ENCODE data around the gene TMSB4X.

The TMSB4X gene

DNA sequence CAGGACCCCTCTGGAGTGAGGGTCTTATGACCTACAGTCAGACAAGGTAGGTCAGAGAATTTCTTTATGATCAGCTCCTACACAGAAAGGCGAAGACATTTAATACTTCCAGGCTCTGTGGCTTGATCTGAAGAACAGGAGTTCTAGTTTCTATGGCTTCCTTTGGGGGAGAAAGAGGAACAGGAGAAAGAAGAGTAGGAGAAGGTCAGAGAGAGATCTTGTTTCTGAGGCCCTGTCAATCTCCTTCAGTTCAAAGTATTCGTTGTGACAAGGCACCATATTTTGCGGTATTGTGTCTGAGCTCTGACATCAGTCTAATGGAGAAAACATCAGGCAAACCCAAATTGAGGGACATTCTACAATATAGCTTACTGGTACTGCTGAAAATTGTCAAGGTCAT, 16.7 kb downstream of the TMSB4X start:
- TF ChIP-seq FOXP2 (optimal IDR thresholded peaks at IDR 0.05; ENCODE audit: borderline replicate concordance, extremely low read depth, extremely low read length, insufficient read depth) = no peak

DNA sequence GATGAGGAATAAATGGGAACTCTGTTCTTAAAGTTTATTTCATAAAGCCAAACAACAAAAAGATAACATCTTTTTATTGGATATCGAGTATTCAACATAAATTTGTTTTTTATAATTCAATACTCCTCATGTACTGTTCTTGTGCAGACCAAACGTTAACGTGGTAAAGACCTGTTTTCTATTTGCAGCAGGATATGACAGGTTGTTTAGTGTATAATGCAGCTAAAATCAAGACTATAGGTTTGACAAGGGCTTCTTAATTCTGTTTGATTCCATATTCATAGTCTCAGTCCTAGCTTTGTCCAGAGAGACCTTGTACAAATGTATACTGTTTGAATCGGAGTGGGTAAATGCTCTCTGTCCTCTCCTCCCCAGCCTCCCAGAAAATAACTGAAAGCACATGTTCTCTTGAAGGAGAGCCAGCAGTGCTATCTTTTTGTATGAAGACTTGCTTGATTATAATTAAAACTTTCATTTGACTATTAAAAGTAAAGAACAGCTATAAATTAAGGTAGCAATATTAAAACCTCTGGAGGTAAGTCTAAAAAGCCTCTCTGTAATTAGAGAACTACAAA, 17.7 kb downstream of the TMSB4X start:
- TF ChIP-seq FOXP2 (optimal IDR thresholded peaks at IDR 0.05; ENCODE audit: borderline replicate concordance, extremely low read depth, extremely low read length, insufficient read depth) = no peak
- TF ChIP-seq, protein P1, sequence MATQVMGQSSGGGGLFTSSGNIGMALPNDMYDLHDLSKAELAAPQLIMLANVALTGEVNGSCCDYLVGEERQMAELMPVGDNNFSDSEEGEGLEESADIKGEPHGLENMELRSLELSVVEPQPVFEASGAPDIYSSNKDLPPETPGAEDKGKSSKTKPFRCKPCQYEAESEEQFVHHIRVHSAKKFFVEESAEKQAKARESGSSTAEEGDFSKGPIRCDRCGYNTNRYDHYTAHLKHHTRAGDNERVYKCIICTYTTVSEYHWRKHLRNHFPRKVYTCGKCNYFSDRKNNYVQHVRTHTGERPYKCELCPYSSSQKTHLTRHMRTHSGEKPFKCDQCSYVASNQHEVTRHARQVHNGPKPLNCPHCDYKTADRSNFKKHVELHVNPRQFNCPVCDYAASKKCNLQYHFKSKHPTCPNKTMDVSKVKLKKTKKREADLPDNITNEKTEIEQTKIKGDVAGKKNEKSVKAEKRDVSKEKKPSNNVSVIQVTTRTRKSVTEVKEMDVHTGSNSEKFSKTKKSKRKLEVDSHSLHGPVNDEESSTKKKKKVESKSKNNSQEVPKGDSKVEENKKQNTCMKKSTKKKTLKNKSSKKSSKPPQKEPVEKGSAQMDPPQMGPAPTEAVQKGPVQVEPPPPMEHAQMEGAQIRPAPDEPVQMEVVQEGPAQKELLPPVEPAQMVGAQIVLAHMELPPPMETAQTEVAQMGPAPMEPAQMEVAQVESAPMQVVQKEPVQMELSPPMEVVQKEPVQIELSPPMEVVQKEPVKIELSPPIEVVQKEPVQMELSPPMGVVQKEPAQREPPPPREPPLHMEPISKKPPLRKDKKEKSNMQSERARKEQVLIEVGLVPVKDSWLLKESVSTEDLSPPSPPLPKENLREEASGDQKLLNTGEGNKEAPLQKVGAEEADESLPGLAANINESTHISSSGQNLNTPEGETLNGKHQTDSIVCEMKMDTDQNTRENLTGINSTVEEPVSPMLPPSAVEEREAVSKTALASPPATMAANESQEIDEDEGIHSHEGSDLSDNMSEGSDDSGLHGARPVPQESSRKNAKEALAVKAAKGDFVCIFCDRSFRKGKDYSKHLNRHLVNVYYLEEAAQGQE (IDR thresholded peaks at IDR 0.05; ENCODE audit: insufficient read depth in 1 of 2, low read depth in 2 of 2, low read length in 2 of 2) = no peak

DNA sequence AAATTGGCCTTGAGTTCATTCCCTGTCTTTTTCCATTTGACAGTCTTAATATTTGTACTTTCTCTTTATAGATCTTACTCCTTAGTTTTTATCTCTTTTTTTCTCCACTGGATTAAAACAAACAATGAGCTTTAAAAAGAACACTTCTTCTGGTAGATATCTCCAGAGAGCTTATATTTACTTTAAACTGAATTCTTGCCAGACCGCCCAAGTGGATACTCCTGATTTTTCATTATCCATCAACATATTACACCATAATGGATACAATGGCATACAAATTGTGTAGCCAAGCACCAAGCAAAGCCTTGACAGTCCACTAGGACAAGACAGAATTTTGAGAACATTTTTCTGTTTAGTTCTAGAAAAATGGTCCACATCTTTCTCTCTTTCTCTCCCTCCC, 18.9 kb downstream of the TMSB4X start:
- TF ChIP-seq, protein P1 (IDR thresholded peaks at IDR 0.05; ENCODE audit: insufficient read depth in 1 of 2, low read depth in 2 of 2, low read length in 2 of 2) = no peak
- no peak for TF ChIP-seq SIN3A (IDR thresholded peaks at IDR 0.05; ENCODE audit: borderline replicate concordance, insufficient read depth, low read length)
- no peak for TF ChIP-seq POLR2AphosphoS5 (IDR thresholded peaks at IDR 0.05; ENCODE audit: low read depth, low read length)
- no peak for TF ChIP-seq FOXP2 (optimal IDR thresholded peaks at IDR 0.05; ENCODE audit: borderline replicate concordance, extremely low read depth, extremely low read length, insufficient read depth)
- no peak for TF ChIP-seq TAF1 (IDR thresholded peaks at IDR 0.05; ENCODE audit: borderline replicate concordance, insufficient read depth, low read length)

DNA sequence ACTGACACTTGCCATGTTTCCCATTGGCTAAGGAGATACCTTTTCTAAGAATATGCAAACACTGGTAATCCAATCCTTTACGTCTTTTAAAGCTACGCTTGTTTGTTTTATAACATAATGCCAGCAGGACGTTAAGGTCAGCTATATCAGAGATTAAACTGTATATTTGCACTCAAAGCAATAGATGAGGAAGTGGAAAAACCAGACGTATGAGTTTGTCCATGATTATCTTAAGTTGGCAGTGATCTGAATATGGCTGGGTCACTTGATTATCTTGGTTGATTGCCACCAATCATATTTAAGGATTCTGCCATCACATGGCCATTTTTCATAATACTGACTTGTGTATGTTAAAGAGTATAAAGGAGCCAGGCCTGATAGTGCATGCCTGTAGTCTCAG, 19.4 kb downstream of the TMSB4X start:
- TF ChIP-seq FOXP2 (optimal IDR thresholded peaks at IDR 0.05; ENCODE audit: borderline replicate concordance, extremely low read depth, extremely low read length, insufficient read depth) (no peak), POLR2AphosphoS5 (IDR thresholded peaks at IDR 0.05; ENCODE audit: low read depth, low read length) (no peak), SIN3A (IDR thresholded peaks at IDR 0.05; ENCODE audit: borderline replicate concordance, insufficient read depth, low read length) (no peak), TAF1 (IDR thresholded peaks at IDR 0.05; ENCODE audit: borderline replicate concordance, insufficient read depth, low read length) (no peak)
- TF ChIP-seq, protein P1 (IDR thresholded peaks at IDR 0.05; ENCODE audit: insufficient read depth in 1 of 2, low read depth in 2 of 2, low read length in 2 of 2) = no peak

DNA sequence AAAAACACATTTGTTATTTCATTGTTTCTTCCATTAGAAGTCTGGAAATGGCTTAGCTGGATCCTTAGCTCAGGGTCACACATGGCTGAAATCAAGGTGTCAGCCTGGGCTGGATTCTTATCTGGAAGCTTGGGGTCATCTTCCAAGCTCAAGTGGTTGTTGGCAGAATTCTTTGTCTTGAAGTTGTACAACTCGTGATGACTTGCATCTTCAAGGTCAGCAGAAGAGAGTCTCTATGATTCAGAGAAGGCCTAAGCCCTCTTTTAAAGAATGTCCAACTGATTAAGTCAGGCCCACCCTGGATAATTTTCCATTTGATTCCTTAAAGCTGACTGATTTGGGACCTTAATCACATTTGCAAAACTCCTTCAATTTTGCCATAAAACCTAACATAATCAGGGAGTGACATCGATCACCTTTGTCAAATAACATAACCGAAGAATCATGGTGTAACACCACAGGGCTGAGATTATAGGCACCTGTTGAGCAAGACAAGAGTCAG, 22.1 kb downstream of the TMSB4X start:
- TF ChIP-seq FOXP2 (optimal IDR thresholded peaks at IDR 0.05; ENCODE audit: borderline replicate concordance, extremely low read depth, extremely low read length, insufficient read depth) (no peak), SIN3A (IDR thresholded peaks at IDR 0.05; ENCODE audit: borderline replicate concordance, insufficient read depth, low read length) (no peak)
- TF ChIP-seq, protein P1 (IDR thresholded peaks at IDR 0.05; ENCODE audit: insufficient read depth in 1 of 2, low read depth in 2 of 2, low read length in 2 of 2) = no peak
